ENCODE data around the gene TBX2.

DNA sequence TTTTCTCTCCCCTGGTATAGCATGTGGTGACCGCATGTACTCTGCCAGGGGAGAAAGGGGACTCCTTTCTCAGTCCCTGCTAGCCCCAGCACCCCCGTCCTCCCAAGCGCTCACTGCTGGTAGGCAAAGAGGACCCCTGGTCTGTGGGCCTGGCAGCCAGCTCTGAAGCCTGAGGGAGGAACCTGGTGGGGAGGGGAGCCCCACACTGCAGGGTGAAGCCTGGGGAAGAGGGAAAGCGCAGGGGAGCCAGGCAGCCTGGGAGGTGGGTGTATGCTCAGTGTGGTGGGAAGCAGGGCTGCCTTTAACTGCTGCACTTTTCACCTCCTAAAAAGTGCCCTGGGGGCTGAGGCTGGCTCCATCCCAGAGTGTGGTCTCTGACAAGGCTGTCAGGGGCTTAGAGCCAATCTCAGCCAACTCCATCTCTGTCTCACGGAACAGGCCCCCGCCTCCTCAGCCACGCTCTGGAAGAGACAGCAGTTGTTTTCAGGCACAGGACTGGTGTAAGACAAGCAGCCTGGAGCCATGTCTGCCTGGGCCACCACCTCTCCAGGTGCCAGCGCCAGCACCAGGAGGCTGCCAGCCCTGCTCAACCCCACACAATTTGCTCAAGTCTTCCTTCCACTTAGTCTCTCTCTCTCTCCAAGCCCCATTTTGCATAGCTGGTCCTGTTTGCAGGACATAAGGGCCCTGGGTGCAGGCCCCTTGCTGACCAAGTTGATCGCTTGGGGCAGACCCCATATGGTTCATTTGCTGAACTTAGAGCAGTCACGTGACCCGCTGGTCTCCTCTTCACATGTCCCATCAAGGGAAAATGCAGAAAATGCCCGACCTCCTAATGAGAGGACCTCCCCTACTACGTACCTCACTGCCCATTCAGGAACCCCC is 14.7 kb upstream of the TBX2 start:
- TF ChIP-seq, protein P1, sequence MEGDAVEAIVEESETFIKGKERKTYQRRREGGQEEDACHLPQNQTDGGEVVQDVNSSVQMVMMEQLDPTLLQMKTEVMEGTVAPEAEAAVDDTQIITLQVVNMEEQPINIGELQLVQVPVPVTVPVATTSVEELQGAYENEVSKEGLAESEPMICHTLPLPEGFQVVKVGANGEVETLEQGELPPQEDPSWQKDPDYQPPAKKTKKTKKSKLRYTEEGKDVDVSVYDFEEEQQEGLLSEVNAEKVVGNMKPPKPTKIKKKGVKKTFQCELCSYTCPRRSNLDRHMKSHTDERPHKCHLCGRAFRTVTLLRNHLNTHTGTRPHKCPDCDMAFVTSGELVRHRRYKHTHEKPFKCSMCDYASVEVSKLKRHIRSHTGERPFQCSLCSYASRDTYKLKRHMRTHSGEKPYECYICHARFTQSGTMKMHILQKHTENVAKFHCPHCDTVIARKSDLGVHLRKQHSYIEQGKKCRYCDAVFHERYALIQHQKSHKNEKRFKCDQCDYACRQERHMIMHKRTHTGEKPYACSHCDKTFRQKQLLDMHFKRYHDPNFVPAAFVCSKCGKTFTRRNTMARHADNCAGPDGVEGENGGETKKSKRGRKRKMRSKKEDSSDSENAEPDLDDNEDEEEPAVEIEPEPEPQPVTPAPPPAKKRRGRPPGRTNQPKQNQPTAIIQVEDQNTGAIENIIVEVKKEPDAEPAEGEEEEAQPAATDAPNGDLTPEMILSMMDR (IDR thresholded peaks at IDR 0.05), result no peak
- TF ChIP-seq POLR2A (IDR thresholded peaks at IDR 0.05), result no peak

All from adrenal gland (tissue), 5 donors.